Hepatocyte (in vitro differentiated cells): Measurements from ENCODE around the gene HLF.

Experiments
- CTCF ChIP-seq: fragments of 200-600 bp; sonication (generic); IDR thresholded peaks from 2 replicates; pipeline ENCODE4 v1.5.1; 2016; ENCODE audit warnings: antibody characterized with exemption, mild to moderate bottlenecking; ENCODE audit not compliant: poor library complexity
- EZH2 ChIP-seq: fragments of 200-600 bp; sonication (generic); IDR thresholded peaks from 2 replicates; pipeline ENCODE4 v1.6.1; 2016; ENCODE audit warnings: antibody characterized with exemption, mild to moderate bottlenecking, borderline replicate concordance
- EZH2phosphoT487 ChIP-seq: fragments of 200-600 bp; sonication (generic); IDR thresholded peaks from one replicate; pipeline ENCODE4 v1.6.1; 2018; ENCODE audit warnings: antibody characterized with exemption, mild to moderate bottlenecking, low read depth, moderate library complexity; ENCODE audit not compliant: unreplicated experiment, severe bottlenecking

DNA sequence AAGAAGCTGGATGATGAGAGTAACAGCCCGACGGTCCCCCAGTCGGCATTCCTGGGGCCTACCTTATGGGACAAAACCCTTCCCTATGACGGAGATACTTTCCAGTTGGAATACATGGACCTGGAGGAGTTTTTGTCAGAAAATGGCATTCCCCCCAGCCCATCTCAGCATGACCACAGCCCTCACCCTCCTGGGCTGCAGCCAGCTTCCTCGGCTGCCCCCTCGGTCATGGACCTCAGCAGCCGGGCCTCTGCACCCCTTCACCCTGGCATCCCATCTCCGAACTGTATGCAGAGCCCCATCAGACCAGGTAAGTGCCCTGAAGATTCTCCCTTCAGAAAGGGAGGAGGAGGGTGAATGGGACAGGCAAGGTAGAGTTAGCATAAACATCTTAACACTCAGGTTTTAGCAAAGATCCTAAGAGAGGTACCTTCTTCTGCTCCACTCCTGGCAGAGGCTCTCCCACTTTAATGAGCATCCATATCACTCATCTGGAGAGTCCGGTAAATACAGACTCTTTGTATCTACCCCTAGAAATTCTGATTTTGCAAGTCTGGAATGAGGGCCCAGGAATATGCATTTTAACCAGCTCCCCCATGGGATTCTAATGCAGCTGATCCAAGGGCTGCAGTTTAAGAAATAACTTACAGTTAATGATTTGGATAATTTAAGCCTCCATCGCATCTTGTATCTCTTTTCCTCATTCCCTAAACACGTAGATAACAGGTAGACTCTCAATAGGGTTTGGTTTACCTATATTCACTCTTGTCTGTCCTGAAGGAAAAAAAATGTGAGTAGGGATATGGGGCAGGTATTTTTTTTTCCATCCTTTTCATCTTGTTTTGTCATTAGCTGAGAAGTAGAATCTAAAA lies 3.3 kb downstream of the HLF start:
- TF ChIP-seq EZH2phosphoT487: no peak
- no peak for TF ChIP-seq EZH2
- no peak for TF ChIP-seq CTCF
